Prostate gland (tissue), 2 donors: ENCODE data around the gene BRINP1.
"Not testable (repeated sequence)": the region's sequence is repeated elsewhere in the genome, so short reads cannot be mapped to it uniquely, and the experiment has no call there.

Source experiments
- CTCF ChIP-seq, 4 experiments: fragments of 200-600 bp in 2 of 4; fragments of 450-650 bp in 2 of 4; sonication (generic) in 2 of 4; IDR thresholded peaks; 1 replicate in 3 of 4; 2 replicates in 1 of 4; pipeline ENCODE4 v1.5.1; 2016 to 2019; ENCODE audit warnings: antibody characterized with exemption in 4 of 4, mild to moderate bottlenecking in 2 of 4, moderate library complexity in 2 of 4
- POLR2A ChIP-seq: fragments of 450-650 bp; IDR thresholded peaks from one replicate; pipeline ENCODE4 v1.6.1; 2016; ENCODE audit warnings: antibody characterized with exemption, mild to moderate bottlenecking
- POLR2AphosphoS5 ChIP-seq: sonication (generic); formaldehyde crosslinking; IDR thresholded peaks from one replicate; pipeline ENCODE4 v1.6.1; 2017; ENCODE audit warnings: antibody characterized with exemption

DNA sequence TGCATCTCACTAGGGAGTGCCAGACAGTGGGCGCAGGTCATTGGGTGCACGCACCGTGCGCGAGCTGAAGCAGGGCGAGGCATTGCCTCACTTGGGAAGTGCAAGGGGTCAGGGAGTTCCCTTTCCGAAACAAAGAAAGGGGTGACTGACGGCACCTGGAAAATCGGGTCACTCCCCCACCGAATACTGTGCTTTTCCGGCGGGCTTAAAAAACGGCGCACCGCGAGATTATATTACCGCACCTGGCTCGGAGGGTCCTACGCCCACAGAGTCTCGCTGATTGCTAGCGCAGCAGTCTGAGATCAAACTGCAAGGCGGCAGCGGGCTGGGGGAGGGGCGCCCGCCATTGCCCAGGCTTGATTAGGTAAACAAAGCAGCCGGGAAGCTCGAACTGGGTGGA is 200.0 kb downstream of the BRINP1 start:
- not testable (repeated sequence) for TF ChIP-seq CTCF (IDR thresholded peaks at IDR 0.05); POLR2AphosphoS5; POLR2A
